SK-N-MC (cell line): Measurements from ENCODE around the gene TPRG1.

Experiments used
- EZH2 ChIP-seq: fragments of 200-600 bp; sonication (generic); IDR thresholded peaks from one replicate; pipeline ENCODE4 v1.6.1; 2017; ENCODE audit warnings: antibody characterized with exemption
- FOXP2 ChIP-seq: optimal IDR thresholded peaks from 2 replicates; pipeline ENCODE3; 2011; ENCODE audit warnings: mild to moderate bottlenecking, moderate library complexity; ENCODE audit not compliant: insufficient read depth; ENCODE audit errors: extremely low read length, control extremely low read depth
- POLR2AphosphoS5 ChIP-seq: IDR thresholded peaks from 2 replicates; pipeline ENCODE4 v1.6.1; 2012; ENCODE audit warnings: mild to moderate bottlenecking, low read depth, low read length, borderline replicate concordance

- TF ChIP-seq POLR2AphosphoS5 (no peak), EZH2 (no peak), FOXP2 (no peak)
Measured at GRCh38 chr3:189312866-189313265, 141.1 kb downstream of the TPRG1 start.
